HG03558 (cell line): ENCODE results near the gene LRRC47.

ENCODE experiments used
- ATAC-seq: cut with Tn5 transposase; IDR thresholded peaks from one replicate; pipeline ENCODE4 v1.9.1; 2021; ENCODE audit warnings: moderate number of reproducible peaks; ENCODE audit not compliant: unreplicated experiment; ENCODE audit errors: extremely low read depth

The LRRC47 gene

GRCh38 chr1:3787745-3788605 is 8.3 kb downstream of the LRRC47 start:
- no peak for ATAC-seq

- no peak for ATAC-seq
Observed at GRCh38 chr1:3787349-3787715, 9.0 kb downstream of the LRRC47 start.

GRCh38 chr1:3786468-3787348 is 9.6 kb downstream of the LRRC47 start:
- no peak for ATAC-seq

- no peak for ATAC-seq
Observed at GRCh38 chr1:3785456-3786157, 10.7 kb downstream of the LRRC47 start.

GRCh38 chr1:3785045-3785444 is 11.3 kb downstream of the LRRC47 start:
- ATAC-seq, result no peak

- ATAC-seq, result no peak
Observed at GRCh38 chr1:3783651-3784474, 12.4 kb downstream of the LRRC47 start.

GRCh38 chr1:3780901-3781300 is 15.4 kb downstream of the LRRC47 start:
- ATAC-seq, result no peak

GRCh38 chr1:3779912-3780416 is 16.3 kb downstream of the LRRC47 start:
- no peak for ATAC-seq

GRCh38 chr1:3779265-3779911 is 16.9 kb downstream of the LRRC47 start:
- no peak for ATAC-seq

GRCh38 chr1:3778590-3779264 is 17.6 kb downstream of the LRRC47 start:
- ATAC-seq, result no peak

GRCh38 chr1:3777647-3778589 is 18.4 kb downstream of the LRRC47 start:
- ATAC-seq, result no peak

- no peak for ATAC-seq
Observed at GRCh38 chr1:3777078-3777547, 19.2 kb downstream of the LRRC47 start.

GRCh38 chr1:3776231-3776961 is 19.9 kb downstream of the LRRC47 start:
- no peak for ATAC-seq

- ATAC-seq, result no peak
Observed at GRCh38 chr1:3775490-3776230, 20.6 kb downstream of the LRRC47 start.

GRCh38 chr1:3774946-3775489 is 21.3 kb downstream of the LRRC47 start:
- no peak for ATAC-seq
